Mucosa of stomach (tissue), 1 donor: ENCODE data around the gene DNAL1.

Experiments
- H3K27me3 ChIP-seq: one replicate; pipeline ENCODE4 v1.7.0; 2013; ENCODE audit warnings: mild to moderate bottlenecking, low read length; ENCODE audit not compliant: control insufficient read depth, insufficient read depth
- H3K36me3 ChIP-seq: one replicate; pipeline ENCODE4 v1.7.0; 2013; ENCODE audit warnings: low read length; ENCODE audit not compliant: control insufficient read depth, insufficient read depth
- H3K4me1 ChIP-seq: one replicate; pipeline ENCODE4 v1.7.0; 2013; ENCODE audit warnings: mild to moderate bottlenecking, low read length; ENCODE audit not compliant: control insufficient read depth, insufficient read depth
- H3K4me3 ChIP-seq: one replicate; pipeline ENCODE4 v1.7.0; 2013; ENCODE audit warnings: low read length
- H3K9ac ChIP-seq: one replicate; pipeline ENCODE4 v1.7.0; 2013; ENCODE audit warnings: mild to moderate bottlenecking, low read length, moderate library complexity
- H3K9me3 ChIP-seq: one replicate; pipeline ENCODE4 v1.7.0; 2013; ENCODE audit warnings: mild to moderate bottlenecking, low read length, moderate library complexity; ENCODE audit not compliant: control insufficient read depth
- donor health status: Pancreatic carcinoma.

DNAL1 gene

DNA sequence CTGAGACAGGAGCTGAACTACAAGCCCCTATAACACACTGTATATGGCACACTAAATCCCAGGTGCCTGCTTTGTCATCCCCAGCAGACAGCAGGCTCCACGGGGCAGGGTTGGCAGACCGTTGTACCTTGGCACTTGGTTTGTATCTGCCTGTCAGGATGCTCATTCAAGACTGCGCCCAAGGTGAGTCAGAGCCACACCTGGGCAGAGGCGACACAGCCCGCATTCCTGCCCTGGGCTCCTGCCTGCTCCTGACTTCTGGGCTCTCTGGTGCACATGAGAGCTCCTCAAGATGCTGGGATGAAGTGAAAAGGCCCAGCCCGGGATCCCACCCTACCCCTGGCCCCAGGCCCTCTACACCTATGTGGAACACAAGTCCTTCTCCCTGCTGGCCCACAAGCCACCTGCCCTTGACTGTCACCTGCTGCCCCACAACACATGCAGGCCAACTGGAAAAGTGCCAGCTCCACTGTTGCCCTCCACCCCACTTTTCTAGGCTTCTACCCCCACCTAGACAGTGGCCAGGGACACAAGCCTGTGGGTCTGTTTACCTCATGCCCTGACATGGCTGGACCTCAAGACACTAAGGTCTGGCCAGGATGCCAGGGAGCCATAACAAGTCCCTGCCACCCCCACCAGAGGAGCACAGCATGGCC, 100.2 kb downstream of the DNAL1 start:
- no peaks in the 10 kb centered on the region for H3K27me3 ChIP-seq
- H3K9ac ChIP-seq, result peak overlapping the region; percentile 40
- H3K4me3 ChIP-seq, result no peak overlapping the region
- no peaks in the 10 kb centered on the region for H3K9me3 ChIP-seq
- H3K36me3 ChIP-seq, result no peaks in the 10 kb centered on the region
- H3K4me1 ChIP-seq, result peaks cover 96% of the 10 kb centered on the region

DNA sequence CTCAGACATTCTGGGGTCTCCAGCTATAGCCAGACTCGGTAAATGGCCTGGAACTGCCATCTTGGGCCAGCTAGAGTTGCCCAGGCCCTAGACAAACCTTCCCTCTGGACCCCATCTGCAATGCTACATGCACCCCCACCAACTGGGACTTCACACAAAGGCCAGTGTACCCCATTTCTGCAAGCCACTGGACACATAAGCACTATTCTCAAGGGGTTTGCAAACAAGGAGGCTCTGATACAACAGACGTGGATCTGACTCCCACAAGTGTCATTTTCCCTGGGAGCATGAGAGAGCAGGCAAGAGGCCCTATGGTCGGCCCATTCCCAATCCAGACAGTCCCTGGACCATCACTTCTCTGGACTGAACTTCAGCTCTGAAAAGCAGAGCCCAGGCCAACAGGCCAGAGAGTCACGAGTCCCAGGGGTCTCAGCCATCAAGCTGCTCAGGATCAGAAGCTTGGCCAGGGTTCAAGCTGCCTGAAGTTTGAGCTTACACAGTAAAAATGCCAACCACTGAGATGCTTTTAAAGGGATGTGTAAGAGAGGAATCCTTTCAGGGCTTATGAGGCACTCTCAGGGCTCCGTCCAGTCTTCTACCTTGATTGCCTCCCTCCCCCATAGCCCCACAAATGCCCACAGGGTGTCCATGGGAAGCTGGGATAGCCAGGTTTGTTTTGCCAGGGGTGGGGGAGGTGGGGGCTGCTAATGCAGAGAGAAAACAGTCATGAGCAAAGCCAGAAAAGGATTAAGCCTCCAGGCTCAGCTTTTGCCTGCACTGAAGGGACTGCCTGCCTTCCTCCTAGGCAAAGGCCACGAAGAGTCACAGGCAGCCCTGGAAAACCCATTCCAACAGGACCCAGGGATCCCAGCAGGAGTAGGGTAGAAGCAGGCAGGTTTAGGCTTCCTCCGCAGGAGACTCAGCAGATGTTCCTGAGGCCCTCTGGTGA, 101.1 kb downstream of the DNAL1 start:
- no peak overlapping the region for H3K4me3 ChIP-seq
- H3K4me1 ChIP-seq, result peaks cover 96% of the 10 kb centered on the region
- no peaks in the 10 kb centered on the region for H3K9me3 ChIP-seq
- H3K9ac ChIP-seq, result peak overlapping the region; percentile 40
- no peaks in the 10 kb centered on the region for H3K36me3 ChIP-seq
- no peaks in the 10 kb centered on the region for H3K27me3 ChIP-seq

- H3K36me3 ChIP-seq, result no peaks in the 10 kb centered on the region
- no peaks in the 10 kb centered on the region for H3K27me3 ChIP-seq
- H3K4me1 ChIP-seq, result peaks cover 97% of the 10 kb centered on the region
- H3K9ac ChIP-seq, result peak overlapping the region; percentile 43
- H3K9me3 ChIP-seq, result no peaks in the 10 kb centered on the region
- H3K4me3 ChIP-seq, result no peak overlapping the region
Observed at GRCh38 chr14:73746520-73747378, 102.0 kb downstream of the DNAL1 start.

GRCh38 chr14:73747379-73748211, 102.8 kb downstream of the DNAL1 start:
- no peaks in the 10 kb centered on the region for H3K36me3 ChIP-seq
- no peaks in the 10 kb centered on the region for H3K9me3 ChIP-seq
- H3K4me1 ChIP-seq, result peaks cover 97% of the 10 kb centered on the region
- H3K27me3 ChIP-seq, result no peaks in the 10 kb centered on the region
- H3K9ac ChIP-seq, result peak overlapping the region; percentile 43
- no peak overlapping the region for H3K4me3 ChIP-seq

GRCh38 chr14:73748858-73749357, 104.1 kb downstream of the DNAL1 start:
- no peaks in the 10 kb centered on the region for H3K36me3 ChIP-seq
- H3K9me3 ChIP-seq, result no peaks in the 10 kb centered on the region
- no peaks in the 10 kb centered on the region for H3K27me3 ChIP-seq
- no peak overlapping the region for H3K9ac ChIP-seq
- no peak overlapping the region for H3K4me3 ChIP-seq
- peaks cover 97% of the 10 kb centered on the region for H3K4me1 ChIP-seq

GRCh38 chr14:73749706-73750530, 105.1 kb downstream of the DNAL1 start:
- Histone ChIP-seq H3K4me1 (peaks cover 97% of the 10 kb centered on the region), H3K9me3 (no peaks in the 10 kb centered on the region), H3K36me3 (no peaks in the 10 kb centered on the region), H3K4me3 (no peak overlapping the region), H3K9ac (peak overlapping the region; percentile 20), H3K27me3 (no peaks in the 10 kb centered on the region)

DNA sequence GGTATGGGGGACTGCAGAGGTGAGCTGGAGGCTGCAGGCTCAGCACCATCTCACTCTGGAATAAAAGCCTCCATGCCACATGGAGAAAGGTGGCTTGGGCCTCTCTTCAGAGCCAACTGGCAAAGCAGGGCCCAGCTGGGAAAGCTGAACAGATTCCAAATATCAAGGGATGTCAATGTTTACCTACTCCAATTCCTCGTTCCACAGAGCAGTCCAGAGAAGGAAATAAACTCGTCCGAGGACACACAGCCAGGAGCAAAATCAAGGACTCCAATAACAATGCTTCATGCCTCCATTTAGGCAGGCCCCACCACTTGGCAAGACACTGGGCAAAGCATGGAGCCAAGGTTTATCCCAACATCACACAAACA, 105.7 kb downstream of the DNAL1 start:
- Histone ChIP-seq H3K4me3 (no peak overlapping the region), H3K9me3 (no peaks in the 10 kb centered on the region), H3K9ac (peak overlapping the region; percentile 20), H3K27me3 (no peaks in the 10 kb centered on the region), H3K36me3 (no peaks in the 10 kb centered on the region), H3K4me1 (peaks cover 97% of the 10 kb centered on the region)

DNA sequence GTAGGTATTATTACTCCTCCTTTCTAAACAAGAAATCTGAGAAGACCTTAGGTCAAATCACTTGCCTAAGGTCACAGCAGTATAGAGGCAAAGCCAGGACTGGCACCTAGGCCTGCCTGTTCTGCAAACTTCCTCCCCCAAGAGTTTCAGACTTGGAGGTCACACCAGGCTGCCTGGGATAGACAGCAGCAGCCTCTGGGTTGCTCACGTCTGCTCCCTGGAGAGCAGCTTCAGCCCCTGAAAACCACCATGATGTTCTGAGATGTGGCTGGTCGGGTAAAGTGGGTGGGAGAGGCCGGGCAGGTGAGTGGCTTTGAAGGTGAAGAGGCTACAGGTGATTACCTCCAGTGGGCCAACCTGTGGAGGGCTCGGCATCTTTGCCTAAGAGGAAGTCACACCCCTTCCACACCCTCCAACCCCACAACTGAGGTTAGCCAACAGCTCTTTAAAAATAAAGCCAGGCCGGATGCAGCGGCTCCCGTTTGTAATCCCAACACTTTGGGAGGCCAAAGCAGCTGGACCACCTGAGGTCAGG, 106.4 kb downstream of the DNAL1 start:
- no peaks in the 10 kb centered on the region for H3K9me3 ChIP-seq
- no peaks in the 10 kb centered on the region for H3K36me3 ChIP-seq
- H3K9ac ChIP-seq, result no peak overlapping the region
- H3K4me3 ChIP-seq, result no peak overlapping the region
- peaks cover 97% of the 10 kb centered on the region for H3K4me1 ChIP-seq
- no peaks in the 10 kb centered on the region for H3K27me3 ChIP-seq

DNA sequence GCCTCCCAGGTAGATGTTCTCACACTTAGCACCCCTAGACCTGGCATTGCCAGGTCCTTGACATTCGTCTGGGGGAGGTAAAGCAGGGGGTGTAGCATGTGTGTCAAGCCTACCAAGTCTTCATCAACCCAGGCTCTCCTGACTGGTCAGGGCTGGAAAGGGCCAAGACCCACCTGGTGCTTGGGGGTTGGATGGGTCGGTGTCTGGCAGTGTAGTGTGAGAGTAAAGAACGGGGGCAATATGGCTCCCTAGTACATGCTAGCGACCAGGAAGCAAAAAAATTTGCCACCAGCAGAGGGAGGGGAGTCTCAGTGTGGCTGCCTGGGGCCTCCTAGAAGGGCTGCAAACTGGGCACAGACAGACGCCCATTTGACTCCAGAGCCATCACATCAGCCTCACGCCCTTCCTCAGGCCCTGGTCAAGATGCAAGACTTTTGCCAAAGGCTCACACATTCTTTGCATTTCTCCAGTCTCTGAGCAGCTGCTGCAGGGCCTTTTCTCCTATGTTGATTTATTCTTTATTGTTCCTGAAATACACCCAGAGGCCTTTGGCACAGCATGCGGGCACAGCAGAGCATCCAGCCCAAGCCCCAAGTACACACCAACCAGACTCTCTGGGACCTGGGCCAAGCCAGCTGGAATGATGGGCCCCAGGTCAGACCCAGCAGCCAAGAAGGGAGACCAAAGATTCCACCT, 107.7 kb downstream of the DNAL1 start:
- no peaks in the 10 kb centered on the region for H3K36me3 ChIP-seq
- H3K4me1 ChIP-seq, result peaks cover 97% of the 10 kb centered on the region
- H3K4me3 ChIP-seq, result no peak overlapping the region
- H3K27me3 ChIP-seq, result no peaks in the 10 kb centered on the region
- peak overlapping the region; percentile 48 for H3K9ac ChIP-seq
- no peaks in the 10 kb centered on the region for H3K9me3 ChIP-seq
